Bladder microvascular endothelial cell (primary cell): Measurements from ENCODE around the gene CYYR1. TPM values are rescaled to one million over a fixed set of nuclear protein-coding genes. Genes with fewer than 3 reads are reported as not detected.

Experiments used
- total RNA-seq: library from RNA; depleted of rRNA; stranded (reverse); fragments of >200 nt; gene quantifications from 2 replicates; pipeline ENCODE4 v1.2.3, GENCODE V29; 2014

CYYR1 gene
- total RNA-seq = 7.5 and 20.6 TPM in 2 replicates

DNA sequence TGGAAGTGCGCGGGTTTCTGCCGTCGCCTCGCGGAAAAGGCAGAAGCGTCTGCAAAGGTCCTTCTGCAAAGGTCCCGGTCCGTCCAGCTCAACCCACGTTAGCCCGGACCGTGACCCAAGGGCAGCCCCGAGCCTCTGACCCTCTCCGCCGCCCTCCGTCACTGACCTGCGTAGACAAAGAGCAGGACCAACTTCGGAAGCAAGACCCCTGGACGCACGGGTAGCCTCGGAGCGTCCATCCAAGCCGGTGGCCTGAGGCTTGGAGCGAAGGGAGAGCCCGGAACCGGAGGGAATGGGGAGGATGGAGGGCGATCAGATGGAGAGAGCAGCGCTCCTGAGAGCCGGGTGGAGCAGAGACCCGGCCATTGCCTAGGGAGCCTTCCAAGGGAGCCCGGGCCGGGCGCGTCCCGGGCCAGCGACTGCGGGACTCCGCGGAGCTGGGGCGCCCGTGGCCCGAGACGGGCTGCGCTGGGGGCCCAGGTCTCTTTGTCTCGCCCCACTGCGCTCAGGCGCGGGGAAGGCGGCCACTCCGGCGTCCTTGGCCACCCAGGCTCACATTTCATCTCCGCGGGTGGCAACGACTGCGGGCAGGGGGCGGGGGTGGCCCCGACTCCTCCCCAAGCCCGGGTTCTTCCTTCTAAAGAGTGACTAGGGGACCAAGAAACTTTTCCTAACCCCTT is at the start of gene CYYR1:
Gene CYYR1, minus strand, starts transcription at position 585 of the 680 bp plus-strand sequence. Its CDS starts 346 bp downstream, at position 239.

